ENCODE results near the gene PRMT7.

The PRMT7 gene

GRCh38 chr16:68350813-68351350 lies 40.1 kb downstream of the PRMT7 start:
- no peak for DNase-seq

- DNase-seq: no peak
Measured at GRCh38 chr16:68351463-68351862, 40.6 kb downstream of the PRMT7 start.

- DNase-seq: no peak
Measured at GRCh38 chr16:68351991-68352431, 41.2 kb downstream of the PRMT7 start.

GRCh38 chr16:68353366-68353765 lies 42.5 kb downstream of the PRMT7 start:
- DNase-seq: no peak

- no peak for DNase-seq
Measured at GRCh38 chr16:68354816-68355215, 44.0 kb downstream of the PRMT7 start.

- no peak for DNase-seq
Measured at GRCh38 chr16:68355447-68356248, 44.8 kb downstream of the PRMT7 start.

- no peak for DNase-seq
Measured at GRCh38 chr16:68356249-68356918, 45.6 kb downstream of the PRMT7 start.

- no peak for DNase-seq
Measured at GRCh38 chr16:68356919-68357286, 46.1 kb downstream of the PRMT7 start.

GRCh38 chr16:68357521-68357922 lies 46.7 kb downstream of the PRMT7 start:
- DNase-seq: no peak

GRCh38 chr16:68357923-68358322 lies 47.1 kb downstream of the PRMT7 start:
- no peak for DNase-seq

- DNase-seq: no peak
Measured at GRCh38 chr16:68358951-68359350, 48.1 kb downstream of the PRMT7 start.

- DNase-seq: no peak
Measured at GRCh38 chr16:68359398-68360191, 48.8 kb downstream of the PRMT7 start.

- DNase-seq: no peak
Measured at GRCh38 chr16:68360547-68360946, 49.7 kb downstream of the PRMT7 start.

- no peak for DNase-seq
Measured at GRCh38 chr16:68360956-68361355, 50.1 kb downstream of the PRMT7 start.

- DNase-seq: no peak
Measured at GRCh38 chr16:68361485-68361884, 50.7 kb downstream of the PRMT7 start.

GRCh38 chr16:68362262-68362913 lies 51.6 kb downstream of the PRMT7 start:
- DNase-seq: no peak

GRCh38 chr16:68362947-68363657 lies 52.3 kb downstream of the PRMT7 start:
- DNase-seq: no peak

- no peak for DNase-seq
Measured at GRCh38 chr16:68363658-68364521, 53.1 kb downstream of the PRMT7 start.

- DNase-seq: no peak
Measured at GRCh38 chr16:68364561-68364998, 53.8 kb downstream of the PRMT7 start.

- no peak for DNase-seq
Measured at GRCh38 chr16:68365167-68365817, 54.5 kb downstream of the PRMT7 start.
